Measurements from ENCODE around the gene USP21.

The USP21 gene

GRCh38 chr1:161206411-161207140, 47.3 kb downstream of the USP21 start:
- peaks cover 63% of the 10 kb centered on the region for H3K4me1 Mint-ChIP-seq
- H3K27ac Mint-ChIP-seq: peak overlapping the region; percentile 80
- H3K36me3 Mint-ChIP-seq: peaks cover 33% of the 10 kb centered on the region
- peak overlapping the region; percentile 23 for H3K4me3 Mint-ChIP-seq
- H3K9me3 Mint-ChIP-seq: no peaks in the 10 kb centered on the region
- no peaks in the 10 kb centered on the region for H3K27me3 Mint-ChIP-seq

GRCh38 chr1:161207173-161207572, 47.9 kb downstream of the USP21 start:
- Mint-ChIP-seq H3K27me3 (no peaks in the 10 kb centered on the region), H3K36me3 (peaks cover 34% of the 10 kb centered on the region), H3K27ac (no peak overlapping the region), H3K9me3 (no peaks in the 10 kb centered on the region), H3K4me3 (no peak overlapping the region), H3K4me1 (peaks cover 57% of the 10 kb centered on the region)

- H3K27ac Mint-ChIP-seq: no peak overlapping the region
- no peak overlapping the region for H3K4me3 Mint-ChIP-seq
- H3K36me3 Mint-ChIP-seq: peaks cover 35% of the 10 kb centered on the region
Measured at GRCh38 chr1:161209790-161210409, 50.6 kb downstream of the USP21 start.

GRCh38 chr1:161214369-161214768, 55.1 kb downstream of the USP21 start:
- Mint-ChIP-seq H3K27ac (no peak overlapping the region), H3K4me3 (no peak overlapping the region), H3K9me3 (no peaks in the 10 kb centered on the region), H3K36me3 (peaks cover 26% of the 10 kb centered on the region), H3K4me1 (peaks cover 50% of the 10 kb centered on the region), H3K27me3 (no peaks in the 10 kb centered on the region)

More at GRCh38 chr1:161209790-161210409, 50.6 kb downstream of the USP21 start:
- H3K27me3 Mint-ChIP-seq: no peaks in the 10 kb centered on the region
- no peaks in the 10 kb centered on the region for H3K9me3 Mint-ChIP-seq
- H3K4me1 Mint-ChIP-seq: peaks cover 43% of the 10 kb centered on the region

GRCh38 chr1:161215076-161215475, 55.8 kb downstream of the USP21 start, which contains the start of gene FCER1G:
Gene FCER1G (plus strand): TSS chr1:161215295. CDS start chr1:161215322, 27 bp downstream.
- Mint-ChIP-seq H3K27me3 (no peaks in the 10 kb centered on the region), H3K36me3 (peaks cover 19% of the 10 kb centered on the region), H3K4me3 (peak within 1 kb of the TSS; percentile 66), H3K9me3 (no peaks in the 10 kb centered on the region), H3K27ac (peak within 1 kb of the TSS; percentile 65), H3K4me1 (peaks cover 50% of the 10 kb centered on the region)

All from activated naive CD4-positive, alpha-beta T cell treated with anti-CD3 and anti-CD28 coated beads, Interleukin-2, amount 50 U/mL, for 24 hours (primary cell).